Peyer's patch (tissue), 4 donors: ENCODE results near the gene OPRL1.

ENCODE experiments used
- CTCF ChIP-seq, 6 experiments: fragments of 450-650 bp in 4 of 6; fragments of 200-600 bp in 2 of 6; sonication (generic) in 1 of 6; IDR thresholded peaks; one replicate each; pipeline ENCODE4 v1.5.1; 2017 to 2019; ENCODE audit warnings: antibody characterized with exemption in 6 of 6, mild to moderate bottlenecking in 3 of 6, moderate library complexity in 1 of 6
- POLR2A ChIP-seq, 2 donors: fragments of 450-650 bp; IDR thresholded peaks; one replicate each; pipeline ENCODE4 v1.5.1; 2017; ENCODE audit warnings: antibody characterized with exemption in 2 of 2, mild to moderate bottlenecking in 2 of 2, moderate library complexity in 2 of 2

- no peak for TF ChIP-seq POLR2A (IDR thresholded peaks at IDR 0.05)
- TF ChIP-seq CTCF (IDR thresholded peaks at IDR 0.05), result no peak
Measured at GRCh38 chr20:64148581-64148980, 68.7 kb downstream of the OPRL1 start.
